ENCODE measurements around the gene ELN. TPM values are rescaled to one million over a fixed set of nuclear protein-coding genes. Genes with fewer than 3 reads are reported as not detected.
A peak's percentile ranks its signal among the peaks of the same experiment; 100 is the strongest.

The ELN gene
- polyA plus RNA-seq, 1 donor (not counting 4 experiments of a cell fraction or from before 2014, with no cell fraction given), result not detected

GRCh38 chr7:74051629-74052410, 23.8 kb downstream of the ELN start:
- H3K27me3 ChIP-seq (ENCODE audit: control insufficient read depth, extremely low read depth, insufficient read depth, low read length), result peaks cover 23% of the 10 kb centered on the region
- H3K4me1 ChIP-seq (ENCODE audit: control insufficient read depth, extremely low read depth, insufficient read depth, low read length), result no peaks in the 10 kb centered on the region
- H4K20me1 ChIP-seq (ENCODE audit: control insufficient read depth, extremely low read depth, insufficient read depth, low read length), result no peaks in the 10 kb centered on the region
- no peak overlapping the region for H3K4me2 ChIP-seq (ENCODE audit: control insufficient read depth, extremely low read depth, insufficient read depth, low read depth, low read length)
- FAIRE-seq (no peak), DNase-seq (ENCODE audit: low read depth, low spot score) (no peak)
- H3K9me3 ChIP-seq (ENCODE audit: control insufficient read depth, low read depth, low read length), result no peaks in the 10 kb centered on the region
- no peaks in the 10 kb centered on the region for H3K9me1 ChIP-seq (ENCODE audit: control insufficient read depth, extremely low read depth, insufficient read depth, low read length)
- H3K79me2 ChIP-seq (ENCODE audit: control insufficient read depth, insufficient read depth, low read length), result no peaks in the 10 kb centered on the region
- dilution Hi-C loops (cut with MboI; ENCODE audit: extremely low pct_ligation_motif_present, low sequenced_read_pairs), result no loop called here
- H2AFZ ChIP-seq (ENCODE audit: control insufficient read depth, low read length), result no peak overlapping the region
- H3K27ac ChIP-seq (ENCODE audit: control insufficient read depth, insufficient read depth, low read length), result no peak overlapping the region
- H3K36me3 ChIP-seq (ENCODE audit: control insufficient read depth in 2 of 2, extremely low read depth in 1 of 2, insufficient read depth in 2 of 2, low read length in 2 of 2), result no peaks in the 10 kb centered on the region
- H3K9ac ChIP-seq (ENCODE audit: control insufficient read depth, extremely low read depth, insufficient read depth, low read length), result no peak overlapping the region
- no peak overlapping the region for H3K4me3 ChIP-seq (ENCODE audit: control insufficient read depth in 2 of 3, extremely low read depth in 1 of 3, insufficient read depth in 2 of 3, low read depth in 1 of 3, low read length in 3 of 3)
- TF ChIP-seq CTCF (optimal IDR thresholded peaks at IDR 0.05 in 1 of 3, IDR thresholded peaks at IDR 0.05 in 1 of 3, conservative IDR thresholded peaks at IDR 0.05 in 1 of 3; ENCODE audit: extremely low read depth in 1 of 3, insufficient read depth in 2 of 3, low read length in 3 of 3) (peak; percentile 31 to 78 (median 41)), EZH2 (IDR thresholded peaks at IDR 0.05; ENCODE audit: low read length) (no peak)

- H3K9ac ChIP-seq (ENCODE audit: control insufficient read depth, extremely low read depth, insufficient read depth, low read length), result no peak overlapping the region
- DNase-seq (ENCODE audit: low read depth, low spot score) (no peak), FAIRE-seq (no peak)
- H3K4me1 ChIP-seq (ENCODE audit: control insufficient read depth, extremely low read depth, insufficient read depth, low read length), result no peaks in the 10 kb centered on the region
- no peaks in the 10 kb centered on the region for H3K79me2 ChIP-seq (ENCODE audit: control insufficient read depth, insufficient read depth, low read length)
- no peak overlapping the region for H3K4me3 ChIP-seq (ENCODE audit: control insufficient read depth in 2 of 3, extremely low read depth in 1 of 3, insufficient read depth in 2 of 3, low read depth in 1 of 3, low read length in 3 of 3)
- H3K4me2 ChIP-seq (ENCODE audit: control insufficient read depth, extremely low read depth, insufficient read depth, low read depth, low read length), result no peak overlapping the region
- H3K36me3 ChIP-seq (ENCODE audit: control insufficient read depth in 2 of 2, extremely low read depth in 1 of 2, insufficient read depth in 2 of 2, low read length in 2 of 2), result no peaks in the 10 kb centered on the region
- dilution Hi-C loops (cut with MboI; ENCODE audit: extremely low pct_ligation_motif_present, low sequenced_read_pairs), result no loop called here
- peaks cover 29% of the 10 kb centered on the region for H3K27me3 ChIP-seq (ENCODE audit: control insufficient read depth, extremely low read depth, insufficient read depth, low read length)
- no peak overlapping the region for H2AFZ ChIP-seq (ENCODE audit: control insufficient read depth, low read length)
- H3K9me3 ChIP-seq (ENCODE audit: control insufficient read depth, low read depth, low read length), result no peaks in the 10 kb centered on the region
- H4K20me1 ChIP-seq (ENCODE audit: control insufficient read depth, extremely low read depth, insufficient read depth, low read length), result no peaks in the 10 kb centered on the region
- TF ChIP-seq EZH2 (IDR thresholded peaks at IDR 0.05; ENCODE audit: low read length), result no peak
- no peak for TF ChIP-seq CTCF (optimal IDR thresholded peaks at IDR 0.05 in 1 of 3, IDR thresholded peaks at IDR 0.05 in 1 of 3, conservative IDR thresholded peaks at IDR 0.05 in 1 of 3; ENCODE audit: extremely low read depth in 1 of 3, insufficient read depth in 2 of 3, low read length in 3 of 3)
- H3K27ac ChIP-seq (ENCODE audit: control insufficient read depth, insufficient read depth, low read length), result no peak overlapping the region
- no peaks in the 10 kb centered on the region for H3K9me1 ChIP-seq (ENCODE audit: control insufficient read depth, extremely low read depth, insufficient read depth, low read length)
These were observed 24.7 kb downstream of the ELN start for GRCh38 chr7:74052628-74053027.
